ENCODE measurements around the gene EEIG2. TPM values are rescaled to one million over a fixed set of nuclear protein-coding genes. Genes with fewer than 3 reads are reported as not detected.

Gene EEIG2
- total RNA-seq (2022; extraction: Qiagen RNA extraction; ENCODE audit: low read depth): 2.9 to 7.2 TPM (median 6.3 TPM) in 5 replicates

GRCh38 chr1:108559215-108560186 lies at the start of gene EEIG2:
Gene EEIG2, plus strand, starts transcription at chr1:108560100. Its CDS starts 329 bp downstream, at chr1:108560429.

Other genes with a start within 250 kb of the EEIG2 start
- gene NBPF6, start 109.8 kb upstream of the EEIG2 start, total RNA-seq (2022; extraction: Qiagen RNA extraction; ENCODE audit: low read depth): not detected in 5 replicates
- gene HENMT1, start 101.0 kb downstream of the EEIG2 start, total RNA-seq (2022; extraction: Qiagen RNA extraction; ENCODE audit: low read depth): 3.9 to 5.3 TPM (median 4.8 TPM) in 5 replicates
- 15.4 to 26.8 TPM (median 24.0 TPM) in 5 replicates for gene PRPF38B, start 132.2 kb downstream of the EEIG2 start, total RNA-seq (2022; extraction: Qiagen RNA extraction; ENCODE audit: low read depth)
- 0.06 to 0.09 TPM in 2 of 5 replicates, not detected in the others for gene FNDC7, start 152.8 kb downstream of the EEIG2 start, total RNA-seq (2022; extraction: Qiagen RNA extraction; ENCODE audit: low read depth)
- 12.9 to 28.8 TPM (median 22.6 TPM) in 5 replicates for gene STXBP3, start 186.6 kb downstream of the EEIG2 start, total RNA-seq (2022; extraction: Qiagen RNA extraction; ENCODE audit: low read depth)

Data from A549 treated with RU486 at 1 μM for 4 hours (cell line).